CD14-positive monocyte (primary cell): Measurements from ENCODE around the gene MFN1. TPM values are rescaled to one million over a fixed set of nuclear protein-coding genes. Genes with fewer than 3 reads are reported as not detected.

ENCODE experiments used
- DNase-seq, 3 donors: peaks; one replicate each; pipeline ENCODE4 v3.0.0-alpha.2; 2011 to 2022
- H2AFZ ChIP-seq: 2 replicates; pipeline ENCODE4 v1.6.0; 2012; ENCODE audit warnings: mild to moderate bottlenecking, low read depth, low read length, inconsistent platforms; ENCODE audit not compliant: insufficient read depth, poor library complexity, severe bottlenecking
- H3K27ac ChIP-seq, 2 donors: 1 replicate in 1 of 2; 2 replicates in 1 of 2; pipeline ENCODE4 v1.5.1; 2012 to 2013; ENCODE audit warnings: low read length in 2 of 2, control low read depth in 1 of 2, inconsistent platforms in 1 of 2, low read depth in 1 of 2, mild to moderate bottlenecking in 1 of 2
- H3K27me3 ChIP-seq, 2 donors: one replicate each; pipeline versions ENCODE4 v1.6.0 to v1.6.1; 2011 to 2013; ENCODE audit warnings: low read length in 2 of 2; ENCODE audit not compliant: control insufficient read depth in 2 of 2, insufficient read depth in 2 of 2
- H3K36me3 ChIP-seq, 2 donors: replicated peaks in 1 of 2; 1 replicate in 1 of 2; 2 replicates in 1 of 2; pipeline versions ENCODE4 v1.5.1 to v1.6.1; 2012 to 2013; ENCODE audit warnings: low read length in 2 of 2, control low read depth in 1 of 2, inconsistent platforms in 1 of 2, mild to moderate bottlenecking in 1 of 2; ENCODE audit not compliant: insufficient read depth in 2 of 2, control insufficient read depth in 1 of 2
- H3K4me1 ChIP-seq, 2 donors: 1 replicate in 1 of 2; 2 replicates in 1 of 2; pipeline versions ENCODE4 v1.5.1 to v1.6.1; 2012 to 2013; ENCODE audit warnings: low read length in 2 of 2, control low read depth in 1 of 2, inconsistent platforms in 1 of 2, mild to moderate bottlenecking in 1 of 2, moderate library complexity in 1 of 2; ENCODE audit not compliant: insufficient read depth in 2 of 2, control insufficient read depth in 1 of 2
- H3K4me2 ChIP-seq: replicated peaks from 2 replicates; pipeline ENCODE3; 2012; ENCODE audit warnings: low read length, moderate library complexity, mild to moderate bottlenecking; ENCODE audit not compliant: poor library complexity, severe bottlenecking; ENCODE audit errors: extremely low read depth
- H3K4me3 ChIP-seq, 3 experiments: fragments of 200-600 bp in 1 of 3; sonication (generic) in 1 of 3; replicated peaks in 1 of 3; 1 replicate in 2 of 3; 2 replicates in 1 of 3; pipeline ENCODE4 v1.5.1; 2011 to 2013; ENCODE audit warnings: low read length in 3 of 3, mild to moderate bottlenecking in 3 of 3, control low read depth in 2 of 3, low read depth in 2 of 3, inconsistent platforms in 1 of 3, moderate library complexity in 1 of 3
- H3K79me2 ChIP-seq: 2 replicates; pipeline ENCODE4 v1.6.0; 2012; ENCODE audit warnings: mild to moderate bottlenecking, control low read depth, inconsistent platforms, low read length, moderate library complexity; ENCODE audit not compliant: insufficient read depth
- H3K9ac ChIP-seq: 2 replicates; pipeline ENCODE4 v1.6.0; 2017; ENCODE audit warnings: low read length, mild to moderate bottlenecking; ENCODE audit not compliant: insufficient read depth, poor library complexity, severe bottlenecking
- H3K9me3 ChIP-seq, 2 donors: replicated peaks in 1 of 2; 1 replicate in 1 of 2; 2 replicates in 1 of 2; pipeline versions ENCODE4 v1.5.1 to v1.6.1; 2012 to 2013; ENCODE audit warnings: low read length in 2 of 2, control low read depth in 1 of 2; ENCODE audit not compliant: control insufficient read depth in 1 of 2, insufficient read depth in 1 of 2
- H4K20me1 ChIP-seq: 2 replicates; pipeline ENCODE4 v1.6.0; 2012; ENCODE audit warnings: mild to moderate bottlenecking, low read length, control low read depth, moderate library complexity; ENCODE audit not compliant: insufficient read depth
- H3K27ac Mint-ChIP-seq, 7 donors: one replicate each; pipeline ENCODE4 v1.8.0; 2020; ENCODE audit warnings: mild to moderate bottlenecking in 7 of 7, mixed read lengths in 7 of 7, moderate library complexity in 6 of 7, inconsistent platforms in 2 of 7
- H3K27me3 Mint-ChIP-seq, 3 donors: one replicate each; pipeline ENCODE4 v1.8.0; 2021 to 2022; ENCODE audit warnings: low read depth in 3 of 3, mild to moderate bottlenecking in 3 of 3, mixed read lengths in 3 of 3, moderate library complexity in 3 of 3, inconsistent platforms in 1 of 3
- H3K36me3 Mint-ChIP-seq, 2 donors: one replicate each; pipeline ENCODE4 v1.8.0; 2020; ENCODE audit warnings: mixed read lengths in 2 of 2, inconsistent platforms in 1 of 2, mild to moderate bottlenecking in 1 of 2
- H3K4me1 Mint-ChIP-seq: one replicate; pipeline ENCODE4 v1.8.0; 2020; ENCODE audit warnings: mild to moderate bottlenecking, mixed read lengths
- H3K4me3 Mint-ChIP-seq, 2 donors: one replicate each; pipeline ENCODE4 v1.8.0; 2020; ENCODE audit warnings: mild to moderate bottlenecking in 2 of 2, mixed read lengths in 2 of 2, moderate library complexity in 1 of 2
- H3K9me3 Mint-ChIP-seq, 7 donors: one replicate each; pipeline ENCODE4 v1.8.0; 2020 to 2022; ENCODE audit warnings: mixed read lengths in 7 of 7, mild to moderate bottlenecking in 6 of 7, moderate library complexity in 6 of 7, inconsistent platforms in 2 of 7
- WGBS: methylation state at CpG from one replicate; pipeline ENCODE4 v1.1.5; 2013; ENCODE audit warnings: missing lambda C conversion rate; ENCODE audit not compliant: insufficient coverage; 5-methylcytosine and 5-hydroxymethylcytosine counted together
- intact Hi-C, 2 donors: fragments of 100-400 bp; cut with micrococcal nuclease; formaldehyde crosslinking; loops; one replicate each; pipeline versions ENCODE4 v1.15.0 to v1.15.1; 2023
- polyA plus RNA-seq, 3 donors: library from polyadenylated mRNA; depleted of rRNA in 1 of 3; unstranded in 2 of 3; stranded (reverse) in 1 of 3; fragments of 300-500 nt in 2 of 3; fragments of >200 nt in 1 of 3; fragmentation: Illumina TruSeq in 2 of 3; gene quantifications; 1 replicate in 2 of 3; 2 replicates in 1 of 3; pipeline ENCODE4 v1.2.3, GENCODE V29; 2012 to 2021
- TF ChIP-seq, protein P1 (sequence below): fragments of 200-600 bp; IDR thresholded peaks from one replicate; pipeline ENCODE4 v1.8.0; 2022; ENCODE audit warnings: antibody characterized with exemption, mild to moderate bottlenecking

MFN1 gene
- polyA plus RNA-seq, 3 donors, result 5.6 to 15.2 (median 12.2) TPM

- Histone ChIP-seq H3K27me3 (no peaks in the 10 kb centered on the region), H3K27ac (no peak overlapping the region), H3K4me3 (no peak overlapping the region), H3K9me3 (no peaks in the 10 kb centered on the region), H3K79me2 (no peaks in the 10 kb centered on the region), H4K20me1 (no peaks in the 10 kb centered on the region), H3K4me1 (no peaks in the 10 kb centered on the region), H3K36me3 (no peaks in the 10 kb centered on the region), H3K4me2 (no peak overlapping the region), H3K9ac (no peak overlapping the region), H2AFZ (no peak overlapping the region)
- intact Hi-C loops, result no loop called here
- Mint-ChIP-seq H3K9me3 (peaks cover 0 to 2% (median 0%) of the 10 kb centered on the region in 7 donors), H3K27me3 (peaks cover 0 to 2% (median 1%) of the 10 kb centered on the region in 3 donors), H3K36me3 (no peaks in the 10 kb centered on the region), H3K27ac (no peak overlapping the region), H3K4me1 (no peaks in the 10 kb centered on the region), H3K4me3 (no peak overlapping the region)
- DNase-seq, result no peak
- TF ChIP-seq, protein P1, sequence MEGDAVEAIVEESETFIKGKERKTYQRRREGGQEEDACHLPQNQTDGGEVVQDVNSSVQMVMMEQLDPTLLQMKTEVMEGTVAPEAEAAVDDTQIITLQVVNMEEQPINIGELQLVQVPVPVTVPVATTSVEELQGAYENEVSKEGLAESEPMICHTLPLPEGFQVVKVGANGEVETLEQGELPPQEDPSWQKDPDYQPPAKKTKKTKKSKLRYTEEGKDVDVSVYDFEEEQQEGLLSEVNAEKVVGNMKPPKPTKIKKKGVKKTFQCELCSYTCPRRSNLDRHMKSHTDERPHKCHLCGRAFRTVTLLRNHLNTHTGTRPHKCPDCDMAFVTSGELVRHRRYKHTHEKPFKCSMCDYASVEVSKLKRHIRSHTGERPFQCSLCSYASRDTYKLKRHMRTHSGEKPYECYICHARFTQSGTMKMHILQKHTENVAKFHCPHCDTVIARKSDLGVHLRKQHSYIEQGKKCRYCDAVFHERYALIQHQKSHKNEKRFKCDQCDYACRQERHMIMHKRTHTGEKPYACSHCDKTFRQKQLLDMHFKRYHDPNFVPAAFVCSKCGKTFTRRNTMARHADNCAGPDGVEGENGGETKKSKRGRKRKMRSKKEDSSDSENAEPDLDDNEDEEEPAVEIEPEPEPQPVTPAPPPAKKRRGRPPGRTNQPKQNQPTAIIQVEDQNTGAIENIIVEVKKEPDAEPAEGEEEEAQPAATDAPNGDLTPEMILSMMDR, result no peak
Observed at GRCh38 chr3:179308001-179308400, 39.5 kb upstream of the MFN1 start.

- no peaks in the 10 kb centered on the region for H4K20me1 ChIP-seq
- H3K27me3 Mint-ChIP-seq, result peaks cover 0 to 2% (median 0%) of the 10 kb centered on the region in 3 donors
- H3K9ac ChIP-seq, result no peak overlapping the region
- H3K27ac ChIP-seq, result no peak overlapping the region
- H3K4me3 Mint-ChIP-seq, result no peak overlapping the region
- H3K9me3 Mint-ChIP-seq, result no peaks in the 10 kb centered on the region
- no peaks in the 10 kb centered on the region for H3K36me3 ChIP-seq
- no peak overlapping the region for H3K4me3 ChIP-seq
- H3K27ac Mint-ChIP-seq, result no peak overlapping the region
- no peaks in the 10 kb centered on the region for H3K36me3 Mint-ChIP-seq
- H3K79me2 ChIP-seq, result no peaks in the 10 kb centered on the region
- H3K4me2 ChIP-seq, result no peak overlapping the region
- WGBS, result 75% methylated on average over 1 of the region's 1 CpG
- no peaks in the 10 kb centered on the region for H3K9me3 ChIP-seq
- intact Hi-C loops, result loop anchor here in 1 of 2 donors (5.0 to 10.0 kb wide), 2 partner anchors 237 to 295 kb away; partner anchors contain the start of gene ZMAT3
- H2AFZ ChIP-seq, result no peak overlapping the region
- H3K4me1 Mint-ChIP-seq, result no peaks in the 10 kb centered on the region
- H3K27me3 ChIP-seq, result no peaks in the 10 kb centered on the region
- no peak for DNase-seq
- TF ChIP-seq, protein P1, result no peak
- no peaks in the 10 kb centered on the region for H3K4me1 ChIP-seq
Observed at GRCh38 chr3:179309225-179310078, 38.1 kb upstream of the MFN1 start.
